GM23338 (cell line): ENCODE data around the gene EARS2. TPM values are rescaled to one million over a fixed set of nuclear protein-coding genes. Genes with fewer than 3 reads are reported as not detected.

ENCODE experiments used
- ATAC-seq: fragments of 200-7000 bp; cut with Tn5 transposase; 3 replicates; pipeline ENCODE4 v1.9.1; 2020
- DNase-seq: peaks from one replicate; pipeline ENCODE4 v3.0.0-alpha.2; 2015; ENCODE audit warnings: low spot score
- H2AFZ ChIP-seq: fragments of 200-600 bp; sonication (generic); 2 replicates; pipeline ENCODE4 v1.8.0; 2016; ENCODE audit warnings: antibody characterized with exemption, mild to moderate bottlenecking, moderate library complexity
- H3F3A ChIP-seq: fragments of 200-600 bp; sonication (generic); replicated peaks from 2 replicates; pipeline ENCODE4 v1.8.0; 2017; ENCODE audit warnings: antibody characterized with exemption, mixed run types, low read depth
- H3K27ac ChIP-seq: fragments of 200-600 bp; sonication (generic); 2 replicates; pipeline ENCODE4 v1.6.1; 2016; ENCODE audit warnings: low read depth
- H3K27me3 ChIP-seq: fragments of 200-600 bp; sonication (generic); 2 replicates; pipeline ENCODE4 v1.8.0; 2016; ENCODE audit warnings: mild to moderate bottlenecking, mixed run types, moderate library complexity; ENCODE audit not compliant: insufficient read depth
- H3K36me3 ChIP-seq: fragments of 200-600 bp; sonication (generic); 2 replicates; pipeline ENCODE4 v1.8.0; 2016; ENCODE audit warnings: mild to moderate bottlenecking; ENCODE audit not compliant: insufficient read depth
- H3K4me1 ChIP-seq: fragments of 200-600 bp; sonication (generic); 2 replicates; pipeline ENCODE4 v1.8.0; 2016; ENCODE audit warnings: mild to moderate bottlenecking, moderate library complexity; ENCODE audit not compliant: insufficient read depth
- H3K4me2 ChIP-seq: fragments of 200-600 bp; sonication (generic); 2 replicates; pipeline ENCODE4 v1.7.1; 2017; ENCODE audit warnings: mixed run types
- H3K4me3 ChIP-seq: fragments of 200-600 bp; sonication (generic); 2 replicates; pipeline ENCODE4 v1.6.1; 2016; ENCODE audit warnings: mixed run types
- H3K79me2 ChIP-seq: fragments of 200-600 bp; sonication (generic); replicated peaks from 2 replicates; pipeline ENCODE4 v1.8.0; 2017; ENCODE audit warnings: mild to moderate bottlenecking; ENCODE audit not compliant: insufficient read depth
- H3K9me2 ChIP-seq: fragments of 200-600 bp; sonication (generic); 2 replicates; pipeline ENCODE4 v1.8.0; 2017; ENCODE audit not compliant: insufficient read depth
- H4K20me1 ChIP-seq: fragments of 200-600 bp; sonication (generic); replicated peaks from 2 replicates; pipeline ENCODE4 v1.8.0; 2017; ENCODE audit warnings: mild to moderate bottlenecking; ENCODE audit not compliant: insufficient read depth
- H3K27ac Mint-ChIP-seq: 2 replicates; pipeline ENCODE4 v1.8.0; 2020; ENCODE audit warnings: inconsistent platforms, mild to moderate bottlenecking, moderate library complexity, mixed read lengths
- H3K27me3 Mint-ChIP-seq: 3 replicates; pipeline ENCODE4 v1.8.0; 2022; ENCODE audit warnings: low read depth, mild to moderate bottlenecking, moderate library complexity, mixed read lengths, inconsistent platforms; ENCODE audit not compliant: insufficient read depth, poor library complexity
- H3K36me3 Mint-ChIP-seq: 3 replicates; pipeline ENCODE4 v1.8.0; 2021; ENCODE audit warnings: low read depth, mild to moderate bottlenecking, inconsistent platforms, moderate library complexity, mixed read lengths
- H3K4me1 Mint-ChIP-seq: 3 replicates; pipeline ENCODE4 v1.8.0; 2020; ENCODE audit warnings: mild to moderate bottlenecking, inconsistent platforms, mixed read lengths
- H3K4me3 Mint-ChIP-seq: 3 replicates; pipeline ENCODE4 v1.8.0; 2021; ENCODE audit warnings: moderate library complexity, mild to moderate bottlenecking, inconsistent platforms, mixed read lengths
- H3K9me3 Mint-ChIP-seq: 3 replicates; pipeline ENCODE4 v1.8.0; 2020; ENCODE audit warnings: moderate library complexity, mild to moderate bottlenecking, inconsistent platforms, mixed read lengths
- CREB1 ChIP-seq: fragments of 250-450 bp; sonication (Bioruptor Pico); IDR thresholded peaks from 2 replicates; pipeline ENCODE4 v1.5.0; 2020; ENCODE audit warnings: low read depth, mild to moderate bottlenecking, moderate library complexity
- EZH2 ChIP-seq: fragments of 200-600 bp; sonication (generic); IDR thresholded peaks from one replicate; pipeline ENCODE4 v1.8.0; 2017; ENCODE audit warnings: antibody characterized with exemption, mild to moderate bottlenecking, low read depth; ENCODE audit not compliant: unreplicated experiment
- EZH2phosphoT487 ChIP-seq: fragments of 200-600 bp; sonication (generic); IDR thresholded peaks from one replicate; pipeline ENCODE4 v1.8.1; 2018; ENCODE audit warnings: antibody characterized with exemption; ENCODE audit not compliant: unreplicated experiment
- JUNB ChIP-seq: IDR thresholded peaks from one replicate; pipeline ENCODE4 v1.6.1; 2016; ENCODE audit warnings: antibody characterized with exemption; ENCODE audit not compliant: unreplicated experiment
- NANOG ChIP-seq: IDR thresholded peaks from 2 replicates; pipeline ENCODE4 v1.6.1; 2016; ENCODE audit warnings: antibody characterized with exemption, borderline replicate concordance
- POLR2AphosphoS5 ChIP-seq: IDR thresholded peaks from 2 replicates; pipeline ENCODE4 v1.6.1; 2016; ENCODE audit warnings: antibody characterized with exemption, low read depth
- REST ChIP-seq: IDR thresholded peaks from one replicate; pipeline ENCODE4 v1.6.1; 2018; ENCODE audit warnings: antibody characterized with exemption; ENCODE audit not compliant: unreplicated experiment
- STAT1 ChIP-seq: IDR thresholded peaks from one replicate; pipeline ENCODE4 v1.6.1; 2016; ENCODE audit warnings: antibody characterized with exemption; ENCODE audit not compliant: unreplicated experiment
- ZNF114 ChIP-seq: fragments of 250-450 bp; sonication (Bioruptor Pico); IDR thresholded peaks from 2 replicates; pipeline ENCODE4 v1.5.0; 2020; ENCODE audit warnings: mild to moderate bottlenecking, moderate library complexity
- ZNF331 ChIP-seq: fragments of 250-450 bp; sonication (Bioruptor Pico); IDR thresholded peaks from 2 replicates; pipeline ENCODE4 v1.5.0; 2020; ENCODE audit warnings: low read depth, mild to moderate bottlenecking, moderate library complexity
- polyA plus RNA-seq: library from polyadenylated mRNA; unstranded; fragments of >200 nt; fragmentation: Nextera tagmentation; extraction: Ambion mirVana; gene quantifications from 2 replicates; pipeline ENCODE4 v1.2.1, GENCODE V29; 2016
- total RNA-seq: library from RNA; depleted of rRNA; stranded (reverse); fragments of >200 nt; shearing (Covaris generic); gene quantifications from 2 replicates; pipeline ENCODE4 v1.2.3, GENCODE V29; 2014
- TF ChIP-seq, protein P1 (sequence below): IDR thresholded peaks from 2 replicates; pipeline ENCODE4 v1.6.1; 2016; ENCODE audit warnings: antibody characterized with exemption
- TF ChIP-seq, protein P2 (sequence below): fragments of 250-450 bp; sonication (Bioruptor Pico); IDR thresholded peaks from 2 replicates; pipeline ENCODE4 v1.5.0; 2020; ENCODE audit warnings: mild to moderate bottlenecking, moderate library complexity
- TF ChIP-seq, protein P3 (sequence below), 2 experiments: fragments of 200-600 bp in 1 of 2; sonication (generic) in 1 of 2; conservative IDR thresholded peaks; 2 replicates each; pipeline versions ENCODE4 v1.5.1 to v1.6.1; 2016 to 2017; ENCODE audit warnings: antibody characterized with exemption in 2 of 2, low read depth in 2 of 2, mild to moderate bottlenecking in 2 of 2, moderate library complexity in 1 of 2

EARS2 gene
- total and polyA plus RNA-seq, 2 experiments from 2014 or later: 22.6 to 89.1 TPM

DNA sequence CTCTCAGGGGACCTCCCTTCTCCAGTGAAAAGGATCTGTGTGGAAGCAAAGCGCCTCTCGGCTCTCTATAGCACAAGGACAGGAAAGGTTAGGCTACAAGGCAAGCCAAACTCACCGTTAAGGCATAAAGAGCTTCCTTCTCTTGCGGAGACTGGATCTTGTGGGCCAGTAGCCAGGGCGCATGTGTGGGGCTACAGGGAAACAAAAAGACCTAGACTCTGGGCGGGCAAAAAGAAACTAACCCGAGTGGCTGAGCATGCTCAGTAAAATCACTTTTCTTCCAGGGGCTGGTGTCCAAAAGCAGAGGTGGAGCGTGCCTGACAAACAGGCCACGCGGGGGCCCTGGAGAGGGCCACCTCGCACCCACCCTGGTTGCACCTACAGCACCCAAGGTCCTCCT, 63.0 kb downstream of the EARS2 start:
- H3K4me3 ChIP-seq: no peak overlapping the region
- no peak overlapping the region for H2AFZ ChIP-seq
- no peaks in the 10 kb centered on the region for H3F3A ChIP-seq
- no peaks in the 10 kb centered on the region for H3K27me3 ChIP-seq
- H3K27ac ChIP-seq: no peak overlapping the region
- Mint-ChIP-seq H3K4me1 (peaks cover 5% of the 10 kb centered on the region; the same call in 1 of the 3 replicates), H3K4me3 (no peak overlapping the region), H3K27me3 (no peaks in the 10 kb centered on the region), H3K27ac (no peak overlapping the region), H3K36me3 (peaks cover 71% of the 10 kb centered on the region), H3K9me3 (no peaks in the 10 kb centered on the region)
- H3K36me3 ChIP-seq: peaks cover 59% of the 10 kb centered on the region
- ATAC-seq (no peak), DNase-seq (no peak)
- H4K20me1 ChIP-seq: peaks cover 48% of the 10 kb centered on the region
- peaks cover 34% of the 10 kb centered on the region for H3K79me2 ChIP-seq
- no peaks in the 10 kb centered on the region for H3K9me2 ChIP-seq
- no peaks in the 10 kb centered on the region for H3K4me1 ChIP-seq
- no peak overlapping the region for H3K4me2 ChIP-seq
- TF ChIP-seq REST: no peak
- TF ChIP-seq NANOG: no peak
- TF ChIP-seq, protein P1, sequence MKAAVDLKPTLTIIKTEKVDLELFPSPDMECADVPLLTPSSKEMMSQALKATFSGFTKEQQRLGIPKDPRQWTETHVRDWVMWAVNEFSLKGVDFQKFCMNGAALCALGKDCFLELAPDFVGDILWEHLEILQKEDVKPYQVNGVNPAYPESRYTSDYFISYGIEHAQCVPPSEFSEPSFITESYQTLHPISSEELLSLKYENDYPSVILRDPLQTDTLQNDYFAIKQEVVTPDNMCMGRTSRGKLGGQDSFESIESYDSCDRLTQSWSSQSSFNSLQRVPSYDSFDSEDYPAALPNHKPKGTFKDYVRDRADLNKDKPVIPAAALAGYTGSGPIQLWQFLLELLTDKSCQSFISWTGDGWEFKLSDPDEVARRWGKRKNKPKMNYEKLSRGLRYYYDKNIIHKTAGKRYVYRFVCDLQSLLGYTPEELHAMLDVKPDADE: no peak
- TF ChIP-seq, protein P2, sequence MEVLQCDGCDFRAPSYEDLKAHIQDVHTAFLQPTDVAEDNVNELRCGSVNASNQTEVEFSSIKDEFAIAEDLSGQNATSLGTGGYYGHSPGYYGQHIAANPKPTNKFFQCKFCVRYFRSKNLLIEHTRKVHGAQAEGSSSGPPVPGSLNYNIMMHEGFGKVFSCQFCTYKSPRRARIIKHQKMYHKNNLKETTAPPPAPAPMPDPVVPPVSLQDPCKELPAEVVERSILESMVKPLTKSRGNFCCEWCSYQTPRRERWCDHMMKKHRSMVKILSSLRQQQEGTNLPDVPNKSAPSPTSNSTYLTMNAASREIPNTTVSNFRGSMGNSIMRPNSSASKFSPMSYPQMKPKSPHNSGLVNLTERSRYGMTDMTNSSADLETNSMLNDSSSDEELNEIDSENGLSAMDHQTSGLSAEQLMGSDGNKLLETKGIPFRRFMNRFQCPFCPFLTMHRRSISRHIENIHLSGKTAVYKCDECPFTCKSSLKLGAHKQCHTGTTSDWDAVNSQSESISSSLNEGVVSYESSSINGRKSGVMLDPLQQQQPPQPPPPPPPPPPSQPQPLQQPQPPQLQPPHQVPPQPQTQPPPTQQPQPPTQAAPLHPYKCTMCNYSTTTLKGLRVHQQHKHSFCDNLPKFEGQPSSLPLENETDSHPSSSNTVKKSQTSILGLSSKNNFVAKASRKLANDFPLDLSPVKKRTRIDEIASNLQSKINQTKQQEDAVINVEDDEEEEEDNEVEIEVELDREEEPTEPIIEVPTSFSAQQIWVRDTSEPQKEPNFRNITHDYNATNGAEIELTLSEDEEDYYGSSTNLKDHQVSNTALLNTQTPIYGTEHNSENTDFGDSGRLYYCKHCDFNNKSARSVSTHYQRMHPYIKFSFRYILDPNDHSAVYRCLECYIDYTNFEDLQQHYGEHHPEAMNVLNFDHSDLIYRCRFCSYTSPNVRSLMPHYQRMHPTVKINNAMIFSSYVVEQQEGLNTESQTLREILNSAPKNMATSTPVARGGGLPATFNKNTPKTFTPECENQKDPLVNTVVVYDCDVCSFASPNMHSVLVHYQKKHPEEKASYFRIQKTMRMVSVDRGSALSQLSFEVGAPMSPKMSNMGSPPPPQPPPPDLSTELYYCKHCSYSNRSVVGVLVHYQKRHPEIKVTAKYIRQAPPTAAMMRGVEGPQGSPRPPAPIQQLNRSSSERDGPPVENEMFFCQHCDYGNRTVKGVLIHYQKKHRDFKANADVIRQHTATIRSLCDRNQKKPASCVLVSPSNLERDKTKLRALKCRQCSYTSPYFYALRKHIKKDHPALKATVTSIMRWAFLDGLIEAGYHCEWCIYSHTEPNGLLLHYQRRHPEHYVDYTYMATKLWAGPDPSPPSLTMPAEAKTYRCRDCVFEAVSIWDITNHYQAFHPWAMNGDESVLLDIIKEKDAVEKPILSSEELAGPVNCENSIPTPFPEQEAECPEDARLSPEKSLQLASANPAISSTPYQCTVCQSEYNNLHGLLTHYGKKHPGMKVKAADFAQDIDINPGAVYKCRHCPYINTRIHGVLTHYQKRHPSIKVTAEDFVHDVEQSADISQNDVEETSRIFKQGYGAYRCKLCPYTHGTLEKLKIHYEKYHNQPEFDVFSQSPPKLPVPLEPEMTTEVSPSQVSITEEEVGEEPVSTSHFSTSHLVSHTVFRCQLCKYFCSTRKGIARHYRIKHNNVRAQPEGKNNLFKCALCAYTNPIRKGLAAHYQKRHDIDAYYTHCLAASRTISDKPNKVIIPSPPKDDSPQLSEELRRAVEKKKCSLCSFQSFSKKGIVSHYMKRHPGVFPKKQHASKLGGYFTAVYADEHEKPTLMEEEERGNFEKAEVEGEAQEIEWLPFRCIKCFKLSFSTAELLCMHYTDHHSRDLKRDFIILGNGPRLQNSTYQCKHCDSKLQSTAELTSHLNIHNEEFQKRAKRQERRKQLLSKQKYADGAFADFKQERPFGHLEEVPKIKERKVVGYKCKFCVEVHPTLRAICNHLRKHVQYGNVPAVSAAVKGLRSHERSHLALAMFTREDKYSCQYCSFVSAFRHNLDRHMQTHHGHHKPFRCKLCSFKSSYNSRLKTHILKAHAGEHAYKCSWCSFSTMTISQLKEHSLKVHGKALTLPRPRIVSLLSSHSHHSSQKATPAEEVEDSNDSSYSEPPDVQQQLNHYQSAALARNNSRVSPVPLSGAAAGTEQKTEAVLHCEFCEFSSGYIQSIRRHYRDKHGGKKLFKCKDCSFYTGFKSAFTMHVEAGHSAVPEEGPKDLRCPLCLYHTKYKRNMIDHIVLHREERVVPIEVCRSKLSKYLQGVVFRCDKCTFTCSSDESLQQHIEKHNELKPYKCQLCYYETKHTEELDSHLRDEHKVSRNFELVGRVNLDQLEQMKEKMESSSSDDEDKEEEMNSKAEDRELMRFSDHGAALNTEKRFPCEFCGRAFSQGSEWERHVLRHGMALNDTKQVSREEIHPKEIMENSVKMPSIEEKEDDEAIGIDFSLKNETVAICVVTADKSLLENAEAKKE (CRISPR knock-in tag): no peak
- TF ChIP-seq CREB1 (CRISPR knock-in tag): no peak
- no peak for TF ChIP-seq POLR2AphosphoS5
- TF ChIP-seq ZNF331 (CRISPR knock-in tag): no peak
- no peak for TF ChIP-seq ZNF114
- no peak for TF ChIP-seq EZH2
- TF ChIP-seq STAT1: no peak
- no peak for TF ChIP-seq JUNB
- TF ChIP-seq EZH2phosphoT487: no peak
- TF ChIP-seq, protein P3, sequence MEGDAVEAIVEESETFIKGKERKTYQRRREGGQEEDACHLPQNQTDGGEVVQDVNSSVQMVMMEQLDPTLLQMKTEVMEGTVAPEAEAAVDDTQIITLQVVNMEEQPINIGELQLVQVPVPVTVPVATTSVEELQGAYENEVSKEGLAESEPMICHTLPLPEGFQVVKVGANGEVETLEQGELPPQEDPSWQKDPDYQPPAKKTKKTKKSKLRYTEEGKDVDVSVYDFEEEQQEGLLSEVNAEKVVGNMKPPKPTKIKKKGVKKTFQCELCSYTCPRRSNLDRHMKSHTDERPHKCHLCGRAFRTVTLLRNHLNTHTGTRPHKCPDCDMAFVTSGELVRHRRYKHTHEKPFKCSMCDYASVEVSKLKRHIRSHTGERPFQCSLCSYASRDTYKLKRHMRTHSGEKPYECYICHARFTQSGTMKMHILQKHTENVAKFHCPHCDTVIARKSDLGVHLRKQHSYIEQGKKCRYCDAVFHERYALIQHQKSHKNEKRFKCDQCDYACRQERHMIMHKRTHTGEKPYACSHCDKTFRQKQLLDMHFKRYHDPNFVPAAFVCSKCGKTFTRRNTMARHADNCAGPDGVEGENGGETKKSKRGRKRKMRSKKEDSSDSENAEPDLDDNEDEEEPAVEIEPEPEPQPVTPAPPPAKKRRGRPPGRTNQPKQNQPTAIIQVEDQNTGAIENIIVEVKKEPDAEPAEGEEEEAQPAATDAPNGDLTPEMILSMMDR (conservative IDR thresholded peaks at IDR 0.05; ENCODE audit: low read depth in 2 of 2): no peak
